H1 (cell line): ENCODE results near the gene MCM8. TPM values are rescaled to one million over a fixed set of nuclear protein-coding genes. Genes with fewer than 3 reads are reported as not detected.
A peak's percentile ranks its signal among the peaks of the same experiment; 100 is the strongest.

ENCODE experiments used
- CTCF ChIA-PET: fragments of 300-600 bp; sonication (Branson Sonifier 250); formaldehyde crosslinking; loops from one replicate; lab custom pipeline; 2021; ENCODE audit not compliant: partially characterized antibody; lab: Charles Lee
- POLR2A ChIA-PET: fragments of 300-600 bp; sonication (Branson Sonifier 250); formaldehyde crosslinking; loops from one replicate; lab custom pipeline; 2021; ENCODE audit warnings: inconsistent platforms; ENCODE audit not compliant: partially characterized antibody; lab: Charles Lee
- DNase-seq, 2 experiments: peaks; one replicate each; pipeline versions ENCODE4 v3.0.0 to v3.0.0-alpha.2; 2010 to 2022; ENCODE audit warnings: low spot score in 2 of 2, low read depth in 1 of 2, mixed read lengths in 1 of 2
- FAIRE-seq: peaks from 2 replicates; lab custom pipeline; 2011; peaks lifted over from hg19 to GRCh38; lab: Jason Lieb, UNC
- H2AFZ ChIP-seq: 2 replicates; pipeline ENCODE4 v1.8.1; 2012; ENCODE audit warnings: low read length, inconsistent platforms
- H2AK5ac ChIP-seq: 2 replicates; pipeline ENCODE4 v1.6.1; 2013; ENCODE audit warnings: low read depth, low read length
- H2BK120ac ChIP-seq: replicated peaks from 2 replicates; pipeline ENCODE3; 2013; ENCODE audit warnings: low read depth, low read length, inconsistent platforms
- H2BK12ac ChIP-seq: 2 replicates; pipeline ENCODE4 v1.6.1; 2013; ENCODE audit warnings: low read depth, low read length
- H2BK15ac ChIP-seq: 2 replicates; pipeline ENCODE4 v1.6.1; 2013; ENCODE audit warnings: low read length
- H2BK20ac ChIP-seq: 2 replicates; pipeline ENCODE4 v1.6.1; 2013; ENCODE audit warnings: low read length
- H2BK5ac ChIP-seq: 2 replicates; pipeline ENCODE4 v1.6.1; 2013; ENCODE audit warnings: low read depth, low read length
- H3K14ac ChIP-seq: 2 replicates; pipeline ENCODE4 v1.6.1; 2013; ENCODE audit warnings: inconsistent platforms; ENCODE audit not compliant: insufficient read length
- H3K18ac ChIP-seq: 2 replicates; pipeline ENCODE4 v1.6.1; 2013; ENCODE audit warnings: low read length; ENCODE audit errors: extremely low read depth
- H3K23ac ChIP-seq: 2 replicates; pipeline ENCODE4 v1.6.1; 2013; ENCODE audit warnings: inconsistent platforms; ENCODE audit not compliant: insufficient read length
- H3K23me2 ChIP-seq: 2 replicates; pipeline ENCODE4 v1.6.1; 2013; ENCODE audit warnings: low read depth, low read length
- H3K27ac ChIP-seq: 2 replicates; pipeline ENCODE4 v1.6.1; 2011; ENCODE audit warnings: low read depth, low read length, inconsistent platforms
- H3K27me3 ChIP-seq, 4 experiments: replicated peaks in 1 of 4; 1 replicate in 1 of 4; 2 replicates in 3 of 4; pipeline versions ENCODE4 v1.6.1 to v1.8.1; 2011 to 2013; ENCODE audit warnings: low read length in 3 of 4, mild to moderate bottlenecking in 3 of 4, inconsistent platforms in 2 of 4, mixed read lengths in 2 of 4, moderate library complexity in 1 of 4; ENCODE audit not compliant: control insufficient read depth in 3 of 4, insufficient read depth in 3 of 4; ENCODE audit errors: extremely low read depth in 1 of 4
- H3K36me3 ChIP-seq, 4 experiments: 2 replicates each; pipeline versions ENCODE4 v1.6.1 to v1.8.1; 2011 to 2013; ENCODE audit warnings: mild to moderate bottlenecking in 4 of 4, low read length in 3 of 4, moderate library complexity in 2 of 4, control low read depth in 1 of 4, inconsistent platforms in 1 of 4; ENCODE audit not compliant: insufficient read depth in 4 of 4, control insufficient read depth in 2 of 4
- H3K4ac ChIP-seq: replicated peaks from 2 replicates; pipeline ENCODE3; 2013; ENCODE audit warnings: low read length, low read depth, mixed read lengths, inconsistent platforms; ENCODE audit not compliant: insufficient read length
- H3K4me1 ChIP-seq, 4 experiments: replicated peaks in 1 of 4; 1 replicate in 1 of 4; 2 replicates in 3 of 4; pipeline versions ENCODE4 v1.6.1 to v1.8.1; 2011 to 2013; ENCODE audit warnings: low read length in 3 of 4, inconsistent platforms in 2 of 4, mixed read lengths in 1 of 4; ENCODE audit not compliant: insufficient read depth in 4 of 4, control insufficient read depth in 3 of 4
- H3K4me2 ChIP-seq, 2 experiments: 2 replicates each; pipeline versions ENCODE4 v1.6.1 to v1.8.1; 2011 to 2013; ENCODE audit warnings: low read depth in 2 of 2, low read length in 2 of 2, control low read depth in 1 of 2, inconsistent platforms in 1 of 2, mild to moderate bottlenecking in 1 of 2; ENCODE audit not compliant: insufficient read depth in 1 of 2
- H3K4me3 ChIP-seq, 4 experiments: fragments of 200-600, 300-600 bp in 1 of 4; sonication (generic), shearing (Covaris generic), sonication (Bioruptor Twin) in 1 of 4; 2 replicates each; pipeline versions ENCODE4 v1.5.1 to v1.8.1; 2011 to 2016; ENCODE audit warnings: low read length in 4 of 4, low read depth in 3 of 4, control low read depth in 2 of 4, inconsistent platforms in 2 of 4, mild to moderate bottlenecking in 2 of 4, mixed read lengths in 1 of 4, moderate library complexity in 1 of 4; ENCODE audit not compliant: insufficient read depth in 2 of 4; ENCODE audit errors: extremely low read depth in 1 of 4
- H3K56ac ChIP-seq: replicated peaks from 2 replicates; pipeline ENCODE3; 2013; ENCODE audit warnings: low read depth, mild to moderate bottlenecking, mixed read lengths, low read length, inconsistent platforms; ENCODE audit not compliant: insufficient read length
- H3K79me1 ChIP-seq: 2 replicates; pipeline ENCODE4 v1.6.1; 2013; ENCODE audit warnings: low read depth, low read length, control low read depth
- H3K79me2 ChIP-seq, 2 experiments: 2 replicates each; pipeline versions ENCODE4 v1.6.1 to v1.8.1; 2012 to 2013; ENCODE audit warnings: low read length in 2 of 2, mild to moderate bottlenecking in 2 of 2, inconsistent platforms in 1 of 2; ENCODE audit not compliant: insufficient read depth in 2 of 2, control insufficient read depth in 1 of 2
- H3K9ac ChIP-seq, 4 experiments: replicated peaks in 1 of 4; 1 replicate in 1 of 4; 2 replicates in 3 of 4; pipeline versions ENCODE4 v1.6.1 to v1.8.1; 2011 to 2013; ENCODE audit warnings: low read depth in 3 of 4, low read length in 3 of 4, control low read depth in 2 of 4, mild to moderate bottlenecking in 2 of 4, moderate library complexity in 2 of 4, inconsistent platforms in 1 of 4; ENCODE audit errors: extremely low read depth in 1 of 4
- H3K9me3 ChIP-seq, 2 experiments: 2 replicates each; pipeline versions ENCODE4 v1.6.1 to v1.8.1; 2012 to 2013; ENCODE audit warnings: mild to moderate bottlenecking in 2 of 2, moderate library complexity in 2 of 2, control low read depth in 1 of 2, inconsistent platforms in 1 of 2, low read depth in 1 of 2, low read length in 1 of 2, mixed read lengths in 1 of 2; ENCODE audit not compliant: insufficient read depth in 2 of 2
- H4K20me1 ChIP-seq, 2 experiments: replicated peaks in 1 of 2; 2 replicates each; pipeline versions ENCODE3 to v1.8.1; 2011 to 2013; ENCODE audit warnings: inconsistent platforms in 2 of 2, low read length in 2 of 2, mild to moderate bottlenecking in 1 of 2; ENCODE audit not compliant: insufficient read depth in 2 of 2, control insufficient read depth in 1 of 2
- H4K5ac ChIP-seq: 2 replicates; pipeline ENCODE4 v1.6.1; 2013; ENCODE audit warnings: low read length, low read depth, mixed read lengths, inconsistent platforms; ENCODE audit not compliant: insufficient read length
- H4K8ac ChIP-seq: 2 replicates; pipeline ENCODE4 v1.8.0; 2013; ENCODE audit warnings: mild to moderate bottlenecking, moderate library complexity, low read length, inconsistent platforms; ENCODE audit not compliant: insufficient read depth; ENCODE audit errors: extremely low read depth
- H4K91ac ChIP-seq: replicated peaks from 2 replicates; pipeline ENCODE3; 2013; ENCODE audit warnings: low read length, mixed read lengths, inconsistent platforms; ENCODE audit not compliant: insufficient read length
- ASH2L ChIP-seq: fragments of 200-600, 300-600 bp; sonication (generic); IDR thresholded peaks from one replicate; pipeline ENCODE4 v1.7.1; 2017; ENCODE audit warnings: low read length
- BACH1 ChIP-seq: IDR thresholded peaks from 2 replicates; pipeline ENCODE4 v1.6.1; 2012; ENCODE audit warnings: low read length, improper control_type of control experiment
- CREB1 ChIP-seq: IDR thresholded peaks from 2 replicates; pipeline ENCODE4 v1.6.1; 2012; ENCODE audit warnings: inconsistent platforms
- EGR1 ChIP-seq: IDR thresholded peaks from 2 replicates; pipeline ENCODE4 v1.6.1; 2011; ENCODE audit warnings: low read depth, low read length, borderline replicate concordance
- MAX ChIP-seq: IDR thresholded peaks from 2 replicates; pipeline ENCODE4 v1.6.1; 2012; ENCODE audit warnings: inconsistent platforms
- PHF8 ChIP-seq: fragments of 200-600 bp; sonication (generic); conservative IDR thresholded peaks from 2 replicates; pipeline ENCODE4 v1.7.1; 2012; ENCODE audit warnings: low read depth, mild to moderate bottlenecking, inconsistent platforms, low read length, moderate library complexity
- TCF12 ChIP-seq: IDR thresholded peaks from 2 replicates; pipeline ENCODE4 v1.6.1; 2011; ENCODE audit warnings: low read depth, mild to moderate bottlenecking, low read length
- WGBS, 2 experiments: shearing (Covaris generic) in 1 of 2; methylation state at CpG; one replicate each; pipeline versions ENCODE4 v1.1.6 to v1.1.7; 2013 to 2015; ENCODE audit warnings: low lambda C conversion rate in 2 of 2, mixed read lengths in 2 of 2, inconsistent platforms in 1 of 2, low coverage in 1 of 2, missing lambda C conversion rate in 1 of 2; ENCODE audit not compliant: insufficient replicate concordance in 2 of 2, insufficient coverage in 1 of 2, insufficient read length in 1 of 2; ENCODE audit errors: extremely low coverage in 1 of 2, missing lambda C conversion rate in 1 of 2; 5-methylcytosine and 5-hydroxymethylcytosine counted together
- polyA plus RNA-seq, 7 experiments: library from polyadenylated mRNA; depleted of rRNA in 3 of 7; stranded (reverse) in 5 of 7; unstranded in 2 of 7; fragments of >200 nt in 5 of 7; fragments of 200-250 nt in 2 of 7; gene quantifications; 1 replicate in 5 of 7; 2 replicates in 1 of 7; 4 replicates in 1 of 7; pipeline versions ENCODE4 v1.2.1 to v1.2.3, GENCODE V29; 2011 to 2013; ENCODE audit warnings: missing spikeins in 2 of 7, mixed read lengths in 2 of 7
- total RNA-seq: library from RNA; stranded (reverse); fragmentation: NEBNext Ultra II Directional; extraction: Animal tissue kit (Norgen Biotek cat#: 25700); gene quantifications from 2 replicates; pipeline ENCODE4 v1.2.1, GENCODE V29; 2021

MCM8 gene
- total and polyA plus RNA-seq, 2 of the 8 experiments (the other 6 are each of a cell fraction or from before 2014, with no cell fraction given): 7.1 to 31.9 TPM

GRCh38 chr20:6006603-6006949 lies 56.1 kb downstream of the MCM8 start:
- Histone ChIP-seq H3K23ac (no peak overlapping the region), H2AK5ac (no peak overlapping the region), H3K4me1 (peaks cover 0 to 6% (median 3%) of the 10 kb centered on the region in 4 experiments; a peak in 5 of 7 replicates), H3K56ac (no peak overlapping the region), H2BK5ac (no peak overlapping the region), H3K27me3 (no peaks in the 10 kb centered on the region), H4K20me1 (peaks cover 2% of the 10 kb centered on the region in 2 experiments), H3K4me3 (peak overlapping the region; percentile 79 to 95 (median 82)), H3K36me3 (peaks cover 7 to 18% (median 10%) of the 10 kb centered on the region in 4 experiments; a peak in 5 of 8 replicates), H3K79me2 (peaks cover 11 to 26% of the 10 kb centered on the region in 2 experiments), H3K9ac (peak overlapping the region; percentile 34 to 96 (median 90); a peak in 6 of 7 replicates), H4K5ac (no peak overlapping the region), H3K18ac (no peak overlapping the region), H3K79me1 (peaks cover 2% of the 10 kb centered on the region; the same call in 1 of the 2 replicates), H2BK120ac (no peak overlapping the region), H2BK15ac (no peak overlapping the region), H3K4me2 (peak overlapping the region; percentile 89 to 91), H2BK20ac (no peak overlapping the region), H4K8ac (peak overlapping the region; percentile 85), H3K9me3 (no peaks in the 10 kb centered on the region), H3K4ac (no peak overlapping the region), H2AFZ (no peak overlapping the region), H4K91ac (no peak overlapping the region), H3K14ac (no peak overlapping the region), H2BK12ac (no peak overlapping the region), H3K27ac (peak overlapping the region; percentile 83; the same call in 1 of the 2 replicates), H3K23me2 (peaks cover 3% of the 10 kb centered on the region; the same call in 1 of the 2 replicates)
- CTCF ChIA-PET: no interaction called here
- DNase-seq: no peak
- WGBS, 2 experiments: 5% methylated on average over 10 of the region's 10 CpGs; no CpG with 5 or more reads in 1 of the 2 experiments
- no peak for FAIRE-seq
- POLR2A ChIA-PET: interaction anchor here (0.8 to 1.3 kb wide), 3 partner anchors 18 to 57 kb away, joined by 4 read pairs; no protein-coding TSS in a partner anchor
- TF ChIP-seq ASH2L (peak; percentile 17), TCF12 (no peak), PHF8 (no peak), CREB1 (no peak), MAX (no peak), BACH1 (no peak), EGR1 (no peak)
